ENCODE results near the gene PHF21B.

Gene PHF21B

GRCh38 chr22:44985906-44986527 lies 23.8 kb downstream of the PHF21B start:
- no peak for ATAC-seq
- Mint-ChIP-seq H3K27ac (no peak overlapping the region), H3K9me3 (peaks cover 0 to 7% of the 10 kb centered on the region in 2 donors), H3K4me3 (no peak overlapping the region), H3K27me3 (peaks cover 3% of the 10 kb centered on the region), H3K4me1 (no peaks in the 10 kb centered on the region)
- DNase-seq = no peak

GRCh38 chr22:44983878-44984482 lies 25.8 kb downstream of the PHF21B start:
- Mint-ChIP-seq H3K27ac (no peak overlapping the region), H3K27me3 (peaks cover 20% of the 10 kb centered on the region), H3K4me1 (no peaks in the 10 kb centered on the region), H3K9me3 (peaks cover 0 to 7% of the 10 kb centered on the region in 2 donors), H3K4me3 (no peak overlapping the region)
- no peak for ATAC-seq
- no peak for DNase-seq

- H3K4me1 Mint-ChIP-seq = no peaks in the 10 kb centered on the region
- DNase-seq = no peak
- ATAC-seq = no peak
- no peak overlapping the region for H3K4me3 Mint-ChIP-seq
- peaks cover 0 to 7% of the 10 kb centered on the region in 2 donors for H3K9me3 Mint-ChIP-seq
- H3K27ac Mint-ChIP-seq = no peak overlapping the region
- peaks cover 27% of the 10 kb centered on the region for H3K27me3 Mint-ChIP-seq
These were observed 27.4 kb downstream of the PHF21B start for GRCh38 chr22:44982445-44982844.

- Mint-ChIP-seq H3K27me3 (peaks cover 27% of the 10 kb centered on the region), H3K4me3 (no peak overlapping the region), H3K4me1 (no peaks in the 10 kb centered on the region), H3K9me3 (peaks cover 0 to 7% of the 10 kb centered on the region in 2 donors), H3K27ac (no peak overlapping the region)
- ATAC-seq (no peak), DNase-seq (no peak)
These were observed 27.9 kb downstream of the PHF21B start for GRCh38 chr22:44981857-44982256.

- H3K4me1 Mint-ChIP-seq = no peaks in the 10 kb centered on the region
- no peak overlapping the region for H3K27ac Mint-ChIP-seq
- peaks cover 36% of the 10 kb centered on the region for H3K27me3 Mint-ChIP-seq
- DNase-seq (no peak), ATAC-seq (no peak)
- no peak overlapping the region for H3K4me3 Mint-ChIP-seq
- peaks cover 0 to 5% of the 10 kb centered on the region in 2 donors for H3K9me3 Mint-ChIP-seq
These were observed 30.7 kb downstream of the PHF21B start for GRCh38 chr22:44979154-44979553.

- Mint-ChIP-seq H3K9me3 (no peaks in the 10 kb centered on the region), H3K27me3 (peaks cover 47% of the 10 kb centered on the region), H3K4me1 (no peaks in the 10 kb centered on the region), H3K4me3 (no peak overlapping the region), H3K27ac (no peak overlapping the region)
- DNase-seq (peak; percentile 78 to 82), ATAC-seq (peak; percentile 93)
These were observed 34.2 kb downstream of the PHF21B start for GRCh38 chr22:44975427-44976262.

- DNase-seq = no peak
- H3K4me3 Mint-ChIP-seq = no peak overlapping the region
- no peaks in the 10 kb centered on the region for H3K9me3 Mint-ChIP-seq
- peaks cover 38% of the 10 kb centered on the region for H3K27me3 Mint-ChIP-seq
- ATAC-seq = no peak
- no peaks in the 10 kb centered on the region for H3K4me1 Mint-ChIP-seq
- no peak overlapping the region for H3K27ac Mint-ChIP-seq
These were observed 35.4 kb downstream of the PHF21B start for GRCh38 chr22:44974454-44974853.

GRCh38 chr22:44973829-44974228 lies 36.0 kb downstream of the PHF21B start:
- no peak overlapping the region for H3K27ac Mint-ChIP-seq
- no peaks in the 10 kb centered on the region for H3K9me3 Mint-ChIP-seq
- H3K4me3 Mint-ChIP-seq = no peak overlapping the region
- peaks cover 32% of the 10 kb centered on the region for H3K27me3 Mint-ChIP-seq
- ATAC-seq (no peak), DNase-seq (no peak)
- H3K4me1 Mint-ChIP-seq = no peaks in the 10 kb centered on the region

- H3K9me3 Mint-ChIP-seq = no peaks in the 10 kb centered on the region
- H3K4me1 Mint-ChIP-seq = no peaks in the 10 kb centered on the region
- H3K27me3 Mint-ChIP-seq = peaks cover 27% of the 10 kb centered on the region
- H3K27ac Mint-ChIP-seq = no peak overlapping the region
- H3K4me3 Mint-ChIP-seq = peak overlapping the region in 1 of 2 donors; percentile 32
- DNase-seq = no peak
- peak; percentile 64 for ATAC-seq
These were observed 37.3 kb downstream of the PHF21B start for GRCh38 chr22:44972363-44973083.

- peak; percentile 24 for ATAC-seq
These were observed 38.0 kb downstream of the PHF21B start for GRCh38 chr22:44971651-44972362.

GRCh38 chr22:44970291-44970690 lies 39.5 kb downstream of the PHF21B start:
- DNase-seq (no peak), ATAC-seq (no peak)
- no peaks in the 10 kb centered on the region for H3K4me1 Mint-ChIP-seq
- H3K4me3 Mint-ChIP-seq = no peak overlapping the region
- H3K27ac Mint-ChIP-seq = no peak overlapping the region
- H3K27me3 Mint-ChIP-seq = peaks cover 36% of the 10 kb centered on the region
- H3K9me3 Mint-ChIP-seq = no peaks in the 10 kb centered on the region

More at GRCh38 chr22:44971651-44972362, 38.0 kb downstream of the PHF21B start:
- Mint-ChIP-seq H3K4me1 (no peaks in the 10 kb centered on the region), H3K27me3 (peaks cover 27% of the 10 kb centered on the region), H3K9me3 (no peaks in the 10 kb centered on the region), H3K27ac (no peak overlapping the region), H3K4me3 (peak overlapping the region in 1 of 2 donors; percentile 32)
- DNase-seq = no peak

GRCh38 chr22:44969817-44970216 lies 40.0 kb downstream of the PHF21B start:
- Mint-ChIP-seq H3K4me3 (no peak overlapping the region), H3K27ac (no peak overlapping the region), H3K27me3 (peaks cover 31% of the 10 kb centered on the region), H3K4me1 (no peaks in the 10 kb centered on the region), H3K9me3 (no peaks in the 10 kb centered on the region)
- ATAC-seq = no peak
- DNase-seq = no peak

GRCh38 chr22:44968736-44969135 lies 41.1 kb downstream of the PHF21B start:
- H3K27me3 Mint-ChIP-seq = peaks cover 27% of the 10 kb centered on the region
- ATAC-seq (no peak), DNase-seq (no peak)
- H3K27ac Mint-ChIP-seq = no peak overlapping the region
- no peaks in the 10 kb centered on the region for H3K9me3 Mint-ChIP-seq
- no peak overlapping the region for H3K4me3 Mint-ChIP-seq
- H3K4me1 Mint-ChIP-seq = no peaks in the 10 kb centered on the region

- no peaks in the 10 kb centered on the region for H3K4me1 Mint-ChIP-seq
- no peak overlapping the region for H3K4me3 Mint-ChIP-seq
- H3K27me3 Mint-ChIP-seq = peaks cover 14% of the 10 kb centered on the region
- ATAC-seq (no peak), DNase-seq (no peak)
- no peaks in the 10 kb centered on the region for H3K9me3 Mint-ChIP-seq
- no peak overlapping the region for H3K27ac Mint-ChIP-seq
These were observed 44.6 kb downstream of the PHF21B start for GRCh38 chr22:44965171-44965570.

- H3K9me3 Mint-ChIP-seq = no peaks in the 10 kb centered on the region
- H3K27me3 Mint-ChIP-seq = peaks cover 18% of the 10 kb centered on the region
- H3K27ac Mint-ChIP-seq = no peak overlapping the region
- no peak overlapping the region for H3K4me3 Mint-ChIP-seq
- no peak for DNase-seq
- no peak for ATAC-seq
- no peaks in the 10 kb centered on the region for H3K4me1 Mint-ChIP-seq
These were observed 45.1 kb downstream of the PHF21B start for GRCh38 chr22:44964722-44965078.
